GM12873 (cell line): ENCODE measurements around the gene RTL3.

ENCODE experiments used
- TF ChIP-seq, protein P1 (sequence below): IDR thresholded peaks from 2 replicates; pipeline ENCODE4 v1.5.1; 2012; ENCODE audit warnings: low read depth, mild to moderate bottlenecking, moderate library complexity, low read length, control low read depth; ENCODE audit not compliant: insufficient read depth; ENCODE audit errors: missing control alignments

RTL3 gene, protein sequence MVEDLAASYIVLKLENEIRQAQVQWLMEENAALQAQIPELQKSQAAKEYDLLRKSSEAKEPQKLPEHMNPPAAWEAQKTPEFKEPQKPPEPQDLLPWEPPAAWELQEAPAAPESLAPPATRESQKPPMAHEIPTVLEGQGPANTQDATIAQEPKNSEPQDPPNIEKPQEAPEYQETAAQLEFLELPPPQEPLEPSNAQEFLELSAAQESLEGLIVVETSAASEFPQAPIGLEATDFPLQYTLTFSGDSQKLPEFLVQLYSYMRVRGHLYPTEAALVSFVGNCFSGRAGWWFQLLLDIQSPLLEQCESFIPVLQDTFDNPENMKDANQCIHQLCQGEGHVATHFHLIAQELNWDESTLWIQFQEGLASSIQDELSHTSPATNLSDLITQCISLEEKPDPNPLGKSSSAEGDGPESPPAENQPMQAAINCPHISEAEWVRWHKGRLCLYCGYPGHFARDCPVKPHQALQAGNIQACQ

GRCh38 chrX:78658845-78659744, at the start of gene RTL3:
Gene RTL3 (minus strand): TSS chrX:78659328. CDS start chrX:78658420, 908 bp downstream.
- TF ChIP-seq, protein P1, sequence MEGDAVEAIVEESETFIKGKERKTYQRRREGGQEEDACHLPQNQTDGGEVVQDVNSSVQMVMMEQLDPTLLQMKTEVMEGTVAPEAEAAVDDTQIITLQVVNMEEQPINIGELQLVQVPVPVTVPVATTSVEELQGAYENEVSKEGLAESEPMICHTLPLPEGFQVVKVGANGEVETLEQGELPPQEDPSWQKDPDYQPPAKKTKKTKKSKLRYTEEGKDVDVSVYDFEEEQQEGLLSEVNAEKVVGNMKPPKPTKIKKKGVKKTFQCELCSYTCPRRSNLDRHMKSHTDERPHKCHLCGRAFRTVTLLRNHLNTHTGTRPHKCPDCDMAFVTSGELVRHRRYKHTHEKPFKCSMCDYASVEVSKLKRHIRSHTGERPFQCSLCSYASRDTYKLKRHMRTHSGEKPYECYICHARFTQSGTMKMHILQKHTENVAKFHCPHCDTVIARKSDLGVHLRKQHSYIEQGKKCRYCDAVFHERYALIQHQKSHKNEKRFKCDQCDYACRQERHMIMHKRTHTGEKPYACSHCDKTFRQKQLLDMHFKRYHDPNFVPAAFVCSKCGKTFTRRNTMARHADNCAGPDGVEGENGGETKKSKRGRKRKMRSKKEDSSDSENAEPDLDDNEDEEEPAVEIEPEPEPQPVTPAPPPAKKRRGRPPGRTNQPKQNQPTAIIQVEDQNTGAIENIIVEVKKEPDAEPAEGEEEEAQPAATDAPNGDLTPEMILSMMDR: no peak

GRCh38 chrX:78708816-78709215, 49.7 kb upstream of the RTL3 start:
- TF ChIP-seq, protein P1: no peak

GRCh38 chrX:78708262-78708661, 49.1 kb upstream of the RTL3 start:
- TF ChIP-seq, protein P1: peak; percentile 63

DNA sequence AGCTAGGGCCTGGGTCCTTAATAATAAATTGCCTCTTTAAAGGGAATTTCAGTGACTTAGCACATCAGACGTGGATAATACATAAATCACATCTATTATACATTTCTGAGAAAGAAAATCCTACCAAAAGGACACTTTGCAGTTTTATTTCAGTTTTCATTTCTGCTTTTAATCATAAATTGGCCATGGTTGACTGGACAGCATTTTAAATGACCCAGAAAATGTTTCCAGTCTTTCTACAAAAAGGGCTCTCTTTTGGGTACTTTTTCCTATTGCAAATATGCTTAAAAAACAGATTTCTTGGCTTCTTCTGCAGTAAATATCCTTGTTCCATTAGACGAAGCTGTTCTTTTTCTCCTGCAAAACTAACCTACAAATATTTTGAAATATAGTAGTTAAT, 46.9 kb upstream of the RTL3 start:
- TF ChIP-seq, protein P1: no peak

GRCh38 chrX:78693536-78693935, 34.4 kb upstream of the RTL3 start:
- TF ChIP-seq, protein P1: no peak

DNA sequence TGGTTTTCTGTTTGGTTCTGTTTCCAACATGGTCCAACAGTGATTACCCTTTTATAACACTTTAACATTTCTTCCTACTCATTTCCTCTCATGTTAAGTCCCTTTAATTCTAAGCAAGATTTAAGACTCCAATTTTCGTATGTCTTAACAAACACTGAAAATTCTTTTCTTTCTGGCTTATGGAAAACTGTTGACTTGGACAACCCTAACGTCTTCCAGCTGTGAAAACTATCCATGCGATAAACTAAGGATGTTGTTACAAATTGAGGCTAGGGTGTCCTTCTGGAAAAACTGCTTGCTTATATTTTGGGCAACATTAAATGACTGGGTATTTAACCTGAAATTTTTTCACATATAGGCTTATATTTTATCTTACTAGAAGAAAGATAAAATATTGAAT, 33.9 kb upstream of the RTL3 start:
- TF ChIP-seq, protein P1: no peak

GRCh38 chrX:78687586-78687985, 28.5 kb upstream of the RTL3 start:
- TF ChIP-seq, protein P1: no peak
